Heart right ventricle (tissue), 16 donors: ENCODE results near the gene SUV39H1. TPM values are rescaled to one million over a fixed set of nuclear protein-coding genes. Genes with fewer than 3 reads are reported as not detected.
A peak's percentile ranks its signal among the peaks of the same experiment; 100 is the strongest.

Experiments used
- ATAC-seq, 8 donors: fragments of 200-7000 bp; cut with Tn5 transposase; one replicate each; pipeline ENCODE4 v1.9.1; 2020; ENCODE audit warnings: mild to moderate bottlenecking in 8 of 8, moderate library complexity in 8 of 8, moderate number of reproducible peaks in 1 of 8
- DNase-seq, 2 donors: peaks; one replicate each; pipeline ENCODE4 v3.0.0-alpha.2; 2020
- H3K27ac ChIP-seq, 10 donors: fragments of 200-600 bp; sonication (generic) in 2 of 10; one replicate each; pipeline versions ENCODE4 v1.5.0 to v1.8.0; 2020 to 2022; ENCODE audit warnings: mild to moderate bottlenecking in 3 of 10
- H3K27me3 ChIP-seq, 7 donors: fragments of 200-600 bp; one replicate each; pipeline ENCODE4 v1.8.0; 2021 to 2022; ENCODE audit warnings: mild to moderate bottlenecking in 2 of 7
- H3K36me3 ChIP-seq, 9 donors: fragments of 200-600 bp; sonication (generic) in 1 of 9; one replicate each; pipeline versions ENCODE4 v1.5.0 to v1.8.0; 2020 to 2022; ENCODE audit warnings: mild to moderate bottlenecking in 2 of 9
- H3K4me1 ChIP-seq, 9 donors: fragments of 200-600 bp; sonication (generic) in 1 of 9; one replicate each; pipeline versions ENCODE4 v1.5.0 to v1.8.0; 2020 to 2022; ENCODE audit warnings: mild to moderate bottlenecking in 4 of 9
- H3K4me3 ChIP-seq, 10 donors: fragments of 200-600 bp; sonication (generic) in 2 of 10; one replicate each; pipeline versions ENCODE4 v1.5.0 to v1.8.0; 2020 to 2022; ENCODE audit warnings: mild to moderate bottlenecking in 7 of 10, moderate library complexity in 2 of 10
- H3K9me3 ChIP-seq, 11 donors: fragments of 200-600 bp in 10 of 11; sonication (generic) in 2 of 11; one replicate each; pipeline versions ENCODE4 v1.5.0 to v1.8.0; 2013 to 2022; ENCODE audit warnings: mild to moderate bottlenecking in 2 of 11, control low read depth in 1 of 11, moderate library complexity in 1 of 11
- WGBS, 2 donors: extraction: QIAGEN DNeasy Blood & Tissue Kit; methylation state at CpG; one replicate each; pipeline ENCODE4 v1.1.7; 2013; ENCODE audit warnings: inconsistent platforms in 1 of 2; 5-methylcytosine and 5-hydroxymethylcytosine counted together
- intact Hi-C, 10 donors: fragments of 100-400 bp; cut with DNase I; formaldehyde crosslinking; loops; one replicate each; pipeline versions ENCODE4 v1.11.1 to v1.14.2; 2022
- polyA plus RNA-seq, 2 donors: library from polyadenylated mRNA; stranded (reverse); fragments of 200-250 nt; gene quantifications; one replicate each; pipeline ENCODE4 v1.2.3, GENCODE V29; 2013
- total RNA-seq, 10 donors: library from RNA; stranded (reverse); fragmentation: NEBNext Ultra II Directional in 3 of 10; extraction: Animal tissue kit (Norgen Biotek cat#: 25700) in 3 of 10; gene quantifications; one replicate each; pipeline versions ENCODE4 v1.2.1 to v1.2.4, GENCODE V29; 2021 to 2023
- TF ChIP-seq, protein P1 (sequence below), 9 donors: fragments of 200-600 bp; sonication (generic) in 2 of 9; IDR thresholded peaks; one replicate each; pipeline versions ENCODE4 v1.5.0 to v1.8.0; 2021 to 2022; ENCODE audit warnings: antibody characterized with exemption in 9 of 9, mild to moderate bottlenecking in 5 of 9, moderate library complexity in 1 of 9
- donor health status: Arrhythmogenic right ventricular cardiomyopathy.
- donor health status: ischemic (EF 13 %, LVEDD 7.1; RV severe dilation, severe dysfunction).
- donor health status: healthy with polysubstance abuse.
- donor health status: DM: no; HTN: yes; CAD: no.
- donor health status: DM: no; HTN: no; CAD: no.
- donor health status: ischemic (EF 25% LVEDD 6.9; RV normal size, moderate dysfunction).
- donor health status: ischemic (EF 25% LVEDD 5.7; RV mildly dilated, moderate dysfunction).
- donor health status: healthy.
- donor health status: DM: yes; HTN: yes; CAD: no.
- donor health status: Ischemic cardiomyopathy.
- donor health status: ischemic (EF 35%, LVEDD 5.7; RV mildly dilated, moderate dysfunction).
- donor health status: nonischemic (EF 11% LVEDD 7.7; RV severe dilation, severe dysfunction).
- donor health status: DM: yes; HTN: yes; CAD: no.
- donor health status: PGD.
- donor health status: ischemic (EF 29% LVEDD 5.4; RV normal size, mild dysfunction).
- donor health status: nonischemic (EF 23%, LVEDD 6.1; RV moderate dilation, normal function).

SUV39H1 gene
- total and polyA plus RNA-seq, 12 donors: 1.4 to 5.6 (median 3.1) TPM

DNA sequence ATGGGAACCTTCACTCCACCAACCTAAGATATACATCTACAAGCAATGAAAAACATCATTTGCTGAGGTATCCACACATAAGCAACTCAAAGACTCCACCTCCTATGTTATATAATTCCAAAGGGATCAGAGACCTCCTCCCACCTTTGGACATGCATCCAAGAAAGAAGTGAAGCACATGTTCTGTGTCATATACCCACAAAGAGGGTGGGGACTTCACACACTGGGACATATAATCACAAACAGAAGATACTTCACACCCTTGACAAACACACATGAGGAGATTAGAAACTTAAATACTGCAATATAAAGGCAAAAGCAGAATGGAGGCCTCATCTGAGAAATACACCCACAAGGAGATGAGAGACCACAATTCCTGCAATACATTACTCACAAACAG lies 25.4 kb downstream of the SUV39H1 start:
- H3K27me3 ChIP-seq: no peaks in the 10 kb centered on the region
- no peaks in the 10 kb centered on the region for H3K9me3 ChIP-seq
- H3K27ac ChIP-seq: no peak overlapping the region
- DNase-seq: no peak
- TF ChIP-seq, protein P1, sequence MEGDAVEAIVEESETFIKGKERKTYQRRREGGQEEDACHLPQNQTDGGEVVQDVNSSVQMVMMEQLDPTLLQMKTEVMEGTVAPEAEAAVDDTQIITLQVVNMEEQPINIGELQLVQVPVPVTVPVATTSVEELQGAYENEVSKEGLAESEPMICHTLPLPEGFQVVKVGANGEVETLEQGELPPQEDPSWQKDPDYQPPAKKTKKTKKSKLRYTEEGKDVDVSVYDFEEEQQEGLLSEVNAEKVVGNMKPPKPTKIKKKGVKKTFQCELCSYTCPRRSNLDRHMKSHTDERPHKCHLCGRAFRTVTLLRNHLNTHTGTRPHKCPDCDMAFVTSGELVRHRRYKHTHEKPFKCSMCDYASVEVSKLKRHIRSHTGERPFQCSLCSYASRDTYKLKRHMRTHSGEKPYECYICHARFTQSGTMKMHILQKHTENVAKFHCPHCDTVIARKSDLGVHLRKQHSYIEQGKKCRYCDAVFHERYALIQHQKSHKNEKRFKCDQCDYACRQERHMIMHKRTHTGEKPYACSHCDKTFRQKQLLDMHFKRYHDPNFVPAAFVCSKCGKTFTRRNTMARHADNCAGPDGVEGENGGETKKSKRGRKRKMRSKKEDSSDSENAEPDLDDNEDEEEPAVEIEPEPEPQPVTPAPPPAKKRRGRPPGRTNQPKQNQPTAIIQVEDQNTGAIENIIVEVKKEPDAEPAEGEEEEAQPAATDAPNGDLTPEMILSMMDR (IDR thresholded peaks at IDR 0.05): no peak
- no peaks in the 10 kb centered on the region for H3K4me1 ChIP-seq
- no peaks in the 10 kb centered on the region for H3K36me3 ChIP-seq
- H3K4me3 ChIP-seq: no peak overlapping the region
- intact Hi-C loops: no loop called here
- ATAC-seq: no peak

DNA sequence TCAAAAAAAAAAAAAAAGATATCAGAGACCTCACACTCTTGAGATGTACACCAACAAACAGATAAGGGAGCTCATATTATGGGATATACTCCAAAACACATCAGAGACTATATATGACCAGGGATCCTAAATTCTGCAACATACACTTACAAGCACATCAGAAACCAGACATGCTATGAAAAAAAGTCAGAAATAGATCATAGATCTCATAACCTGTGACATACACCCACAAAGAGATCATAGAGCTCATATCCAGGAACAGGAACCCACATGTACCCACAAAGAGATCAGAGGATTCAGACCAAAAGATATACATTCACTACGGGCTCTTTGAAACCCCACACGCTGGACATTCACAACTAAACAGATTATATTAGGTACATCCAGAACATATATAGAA lies 30.1 kb downstream of the SUV39H1 start:
- no peak for ATAC-seq
- TF ChIP-seq, protein P1 (IDR thresholded peaks at IDR 0.05): no peak
- intact Hi-C loops: no loop called here

DNA sequence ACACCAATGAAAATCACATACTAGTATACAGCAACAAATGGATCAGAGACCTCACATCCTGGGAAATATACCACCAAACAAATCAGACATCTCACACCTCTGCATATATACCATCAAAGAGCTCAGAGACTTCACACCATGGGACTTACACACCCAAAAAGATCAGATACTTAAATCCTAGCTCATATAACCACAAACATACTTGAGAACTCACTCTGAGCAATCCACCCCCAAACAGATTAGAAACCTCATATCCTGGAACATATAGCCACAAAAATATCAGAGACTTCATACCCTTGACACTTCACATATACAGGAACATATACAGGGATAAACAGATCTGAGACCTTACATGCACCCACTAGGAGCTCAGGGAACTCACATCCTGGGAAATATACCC lies 32.1 kb downstream of the SUV39H1 start:
- Histone ChIP-seq H3K4me1 (no peaks in the 10 kb centered on the region), H3K4me3 (no peak overlapping the region), H3K27me3 (no peaks in the 10 kb centered on the region), H3K9me3 (no peaks in the 10 kb centered on the region), H3K27ac (no peak overlapping the region), H3K36me3 (no peaks in the 10 kb centered on the region)
- TF ChIP-seq, protein P1 (IDR thresholded peaks at IDR 0.05): no peak
- DNase-seq (no peak), ATAC-seq (no peak)
- intact Hi-C loops: no loop called here

More for the DNA sequence above, 30.1 kb downstream of the SUV39H1 start:
- 94 to 95% methylated on average over 2 of the region's 2 CpGs for WGBS, 2 donors
- H3K4me1 ChIP-seq: no peaks in the 10 kb centered on the region
- DNase-seq: no peak
- no peak overlapping the region for H3K27ac ChIP-seq
- no peaks in the 10 kb centered on the region for H3K36me3 ChIP-seq
- H3K4me3 ChIP-seq: no peak overlapping the region
- H3K9me3 ChIP-seq: no peaks in the 10 kb centered on the region
- H3K27me3 ChIP-seq: no peaks in the 10 kb centered on the region

DNA sequence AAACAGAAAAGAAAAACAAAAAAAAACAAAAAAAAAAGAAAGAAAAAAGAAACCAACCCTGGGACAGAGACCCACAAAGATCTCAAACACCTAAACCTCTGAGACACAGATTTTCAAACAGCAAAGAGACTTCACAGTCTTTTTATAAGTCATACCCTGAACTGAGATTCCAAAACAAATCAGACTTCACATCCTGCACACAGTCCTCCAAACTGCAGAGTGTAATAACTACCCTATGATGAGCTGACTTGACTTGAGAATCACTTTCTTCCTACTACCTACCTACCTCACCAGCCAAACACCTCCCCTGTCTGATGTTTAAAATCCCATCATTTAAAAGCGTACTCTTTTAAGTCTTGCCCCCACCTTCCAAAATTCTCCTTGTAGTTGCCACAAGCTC lies 39.8 kb downstream of the SUV39H1 start:
- Histone ChIP-seq H3K27ac (no peak overlapping the region), H3K36me3 (no peaks in the 10 kb centered on the region), H3K4me3 (peak overlapping the region in 4 of 10 donors; percentile 67 to 75 (median 72)), H3K4me1 (peaks cover 0 to 14% (median 0%) of the 10 kb centered on the region in 9 donors), H3K9me3 (no peaks in the 10 kb centered on the region), H3K27me3 (no peaks in the 10 kb centered on the region)
- WGBS, 2 donors: 79 to 88% methylated on average over 1 of the region's 1 CpG
- ATAC-seq: no peak
- no peak for DNase-seq
- TF ChIP-seq, protein P1 (IDR thresholded peaks at IDR 0.05): no peak
- intact Hi-C loops: loop anchor here in 5 of 10 donors (2.0 to 10.0 kb wide), 6 partner anchors 34 to 68 kb away; partner anchors contain the start of genes HDAC6 (in 2 of the 5) and SUV39H1 (in 1 of the 5)
